Immature natural killer cell (primary cell): ENCODE data around the gene CCDC127. TPM values are rescaled to one million over a fixed set of nuclear protein-coding genes. Genes with fewer than 3 reads are reported as not detected.

Experiments
- DNase-seq, 3 donors: peaks; one replicate each; pipeline ENCODE4 v3.0.0; 2022; ENCODE audit warnings: mixed read lengths in 1 of 3
- H3K27ac Mint-ChIP-seq, 6 donors: one replicate each; pipeline ENCODE4 v1.8.0; 2020; ENCODE audit warnings: mixed read lengths in 6 of 6, mild to moderate bottlenecking in 5 of 6, inconsistent platforms in 4 of 6, moderate library complexity in 3 of 6
- H3K27me3 Mint-ChIP-seq, 3 donors: one replicate each; pipeline ENCODE4 v1.8.0; 2020 to 2021; ENCODE audit warnings: low read depth in 3 of 3, mild to moderate bottlenecking in 3 of 3, mixed read lengths in 3 of 3, moderate library complexity in 3 of 3, inconsistent platforms in 1 of 3
- H3K36me3 Mint-ChIP-seq, 3 donors: one replicate each; pipeline ENCODE4 v1.8.0; 2020; ENCODE audit warnings: mixed read lengths in 3 of 3, inconsistent platforms in 2 of 3, mild to moderate bottlenecking in 2 of 3
- H3K4me1 Mint-ChIP-seq, 2 donors: one replicate each; pipeline ENCODE4 v1.8.0; 2020; ENCODE audit warnings: inconsistent platforms in 2 of 2, mild to moderate bottlenecking in 2 of 2, mixed read lengths in 2 of 2, moderate library complexity in 1 of 2
- H3K4me3 Mint-ChIP-seq, 5 donors: one replicate each; pipeline ENCODE4 v1.8.0; 2020; ENCODE audit warnings: mild to moderate bottlenecking in 5 of 5, mixed read lengths in 5 of 5, inconsistent platforms in 3 of 5, moderate library complexity in 3 of 5
- H3K9me3 Mint-ChIP-seq, 6 donors: one replicate each; pipeline ENCODE4 v1.8.0; 2020; ENCODE audit warnings: mild to moderate bottlenecking in 6 of 6, mixed read lengths in 6 of 6, inconsistent platforms in 4 of 6, moderate library complexity in 3 of 6
- polyA plus RNA-seq, 3 donors: library from polyadenylated mRNA; unstranded; fragments of 300-500 nt; fragmentation: Illumina TruSeq; gene quantifications; one replicate each; pipeline ENCODE4 v1.2.3, GENCODE V29; 2021

CCDC127 gene
- polyA plus RNA-seq, 3 donors from 2014 or later = 2.4 to 3.8 (median 3.6) TPM

DNA sequence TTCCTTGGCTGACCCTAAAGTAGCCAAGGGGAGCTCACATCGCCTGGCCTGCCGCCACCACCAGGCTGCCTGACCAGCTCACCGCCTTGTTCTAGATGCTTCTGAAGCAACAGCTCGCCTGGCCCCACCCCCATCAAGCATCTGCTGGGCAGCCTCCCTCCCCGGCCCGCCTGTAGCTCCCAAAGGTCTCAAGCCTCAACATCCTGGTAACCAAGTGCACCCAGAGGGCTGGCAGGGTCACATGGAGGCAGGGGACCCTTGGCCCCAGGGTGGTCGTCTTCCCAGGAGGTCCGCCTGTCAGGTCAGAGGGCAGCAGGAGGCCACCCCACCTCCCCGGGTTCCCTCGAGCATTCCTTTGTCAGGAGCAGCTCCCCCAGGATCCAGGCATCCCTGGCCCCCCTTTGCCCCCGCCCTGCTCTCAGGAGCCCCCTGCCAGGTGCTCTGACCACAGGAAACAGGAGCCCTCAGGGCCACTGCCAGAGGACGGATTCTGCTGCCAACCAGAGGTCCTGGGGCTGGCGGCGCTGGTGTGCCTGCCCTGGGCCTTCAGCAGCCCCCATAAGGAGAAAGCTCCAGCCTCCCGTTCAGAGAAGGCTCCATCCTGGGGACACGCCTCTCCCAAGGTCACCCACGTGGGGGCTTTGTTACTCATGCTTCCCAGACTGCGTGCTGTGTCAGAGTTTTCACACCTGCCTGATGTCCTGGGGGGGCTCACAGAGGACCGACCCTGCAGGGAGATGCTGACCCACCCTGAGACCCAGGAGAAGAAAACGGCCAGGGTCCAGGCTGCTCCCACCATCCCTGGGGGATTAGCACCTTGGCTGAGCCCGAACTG is 30.1 kb downstream of the CCDC127 start:
- H3K36me3 Mint-ChIP-seq = no peaks in the 10 kb centered on the region
- peak overlapping the region in 3 of 5 donors; percentile 38 to 61 (median 59) for H3K4me3 Mint-ChIP-seq
- DNase-seq = no peak
- H3K27me3 Mint-ChIP-seq = peaks cover 4 to 12% (median 7%) of the 10 kb centered on the region in 3 donors
- peaks cover 6 to 7% of the 10 kb centered on the region in 2 donors for H3K4me1 Mint-ChIP-seq
- no peaks in the 10 kb centered on the region for H3K9me3 Mint-ChIP-seq
- peak overlapping the region in 3 of 6 donors; percentile 34 to 82 (median 45) for H3K27ac Mint-ChIP-seq

- Mint-ChIP-seq H3K9me3 (no peaks in the 10 kb centered on the region), H3K27ac (no peak overlapping the region)
Observed at GRCh38 chr5:187042-187431, 30.9 kb downstream of the CCDC127 start.

DNA sequence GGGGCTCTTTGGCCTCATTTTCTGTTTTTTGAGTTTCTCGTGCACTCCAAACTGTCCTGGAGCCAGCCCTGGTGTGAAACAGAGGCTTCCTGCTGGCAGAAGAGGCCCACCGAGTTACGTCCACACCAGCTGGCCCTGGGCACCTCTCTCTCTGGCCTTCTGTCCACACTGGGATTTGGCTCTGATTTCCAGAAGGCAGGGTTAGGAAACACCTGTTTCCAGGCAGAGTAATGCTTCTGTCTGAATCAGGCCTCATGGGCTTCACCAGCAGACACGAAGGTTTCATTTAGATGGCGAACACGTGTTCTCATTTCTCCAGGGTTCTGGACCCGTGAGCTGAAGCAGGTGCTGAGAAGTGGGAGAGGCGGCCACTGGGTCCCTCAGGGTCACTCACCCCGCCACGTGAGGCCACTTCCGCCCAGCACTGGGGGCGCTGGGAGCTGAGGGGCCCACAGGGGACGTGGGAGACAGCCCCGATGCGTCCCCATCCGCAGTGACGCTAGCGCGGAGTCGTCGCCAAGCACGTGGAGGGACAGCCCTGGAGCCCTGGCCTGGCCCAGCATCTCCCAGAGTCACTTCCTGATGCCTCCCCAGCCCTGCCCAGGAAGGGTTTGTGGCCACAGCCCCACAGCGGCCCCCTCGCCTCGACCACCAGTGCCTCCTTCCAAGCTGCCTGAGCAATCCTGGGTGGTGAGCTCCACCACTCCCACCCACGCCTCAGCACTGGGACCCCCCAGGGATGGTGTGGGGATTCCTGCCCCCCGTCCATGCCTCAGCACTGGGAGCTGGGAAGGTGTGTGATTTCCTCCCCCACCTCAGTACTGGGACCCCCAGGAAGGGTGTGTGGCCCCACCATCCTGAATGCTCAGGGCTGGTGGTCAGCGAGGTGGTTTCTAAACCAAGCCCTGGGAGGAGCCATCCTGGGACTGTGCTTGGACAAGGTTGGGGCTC is 31.6 kb downstream of the CCDC127 start:
- H3K9me3 Mint-ChIP-seq = no peaks in the 10 kb centered on the region
- no peaks in the 10 kb centered on the region for H3K36me3 Mint-ChIP-seq
- H3K27ac Mint-ChIP-seq = no peak overlapping the region
- no peak for DNase-seq
- H3K4me1 Mint-ChIP-seq = peaks cover 6 to 7% of the 10 kb centered on the region in 2 donors
- peaks cover 4 to 12% (median 5%) of the 10 kb centered on the region in 3 donors for H3K27me3 Mint-ChIP-seq
- H3K4me3 Mint-ChIP-seq = no peak overlapping the region

More at GRCh38 chr5:187042-187431, 30.9 kb downstream of the CCDC127 start:
- peaks cover 6 to 7% of the 10 kb centered on the region in 2 donors for H3K4me1 Mint-ChIP-seq
- no peaks in the 10 kb centered on the region for H3K36me3 Mint-ChIP-seq
- no peak overlapping the region for H3K4me3 Mint-ChIP-seq
- DNase-seq = no peak
- H3K27me3 Mint-ChIP-seq = peaks cover 4 to 12% (median 5%) of the 10 kb centered on the region in 3 donors

- Mint-ChIP-seq H3K4me3 (no peak overlapping the region), H3K36me3 (no peaks in the 10 kb centered on the region), H3K27ac (no peak overlapping the region), H3K27me3 (peaks cover 3 to 16% (median 5%) of the 10 kb centered on the region in 3 donors), H3K4me1 (peaks cover 6 to 7% of the 10 kb centered on the region in 2 donors), H3K9me3 (no peaks in the 10 kb centered on the region)
- DNase-seq = no peak
Observed at GRCh38 chr5:185095-186070, 32.6 kb downstream of the CCDC127 start.

- peaks cover 3 to 13% (median 5%) of the 10 kb centered on the region in 3 donors for H3K27me3 Mint-ChIP-seq
- H3K4me3 Mint-ChIP-seq = no peak overlapping the region
- H3K27ac Mint-ChIP-seq = no peak overlapping the region
- no peaks in the 10 kb centered on the region for H3K9me3 Mint-ChIP-seq
- H3K36me3 Mint-ChIP-seq = no peaks in the 10 kb centered on the region
- H3K4me1 Mint-ChIP-seq = peaks cover 6 to 7% of the 10 kb centered on the region in 2 donors
- DNase-seq = no peak
Observed at GRCh38 chr5:184471-184870, 33.5 kb downstream of the CCDC127 start.

DNA sequence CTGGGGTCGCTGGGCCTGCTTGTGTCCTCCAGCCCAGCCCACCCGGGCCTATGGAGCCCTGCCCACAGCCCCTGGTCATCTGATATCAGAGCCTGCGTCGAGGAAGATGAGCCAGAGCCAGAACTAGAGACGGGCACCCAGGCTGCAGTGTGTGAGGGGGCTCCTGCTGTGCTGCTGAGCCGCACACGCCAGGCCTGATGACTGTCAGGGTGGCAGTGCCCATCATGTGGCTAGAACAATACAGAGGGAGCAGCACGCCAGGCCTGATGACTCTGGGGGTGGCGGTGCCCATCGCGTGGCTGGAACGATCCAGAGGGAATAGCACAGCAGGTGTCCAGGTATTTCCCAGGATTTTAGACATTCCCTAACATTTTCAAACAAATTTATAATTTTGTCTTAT is 35.8 kb downstream of the CCDC127 start:
- Mint-ChIP-seq H3K27ac (no peak overlapping the region), H3K4me1 (no peaks in the 10 kb centered on the region), H3K9me3 (no peaks in the 10 kb centered on the region), H3K36me3 (no peaks in the 10 kb centered on the region), H3K27me3 (peaks cover 3 to 8% (median 3%) of the 10 kb centered on the region in 3 donors), H3K4me3 (no peak overlapping the region)
- no peak for DNase-seq

DNA sequence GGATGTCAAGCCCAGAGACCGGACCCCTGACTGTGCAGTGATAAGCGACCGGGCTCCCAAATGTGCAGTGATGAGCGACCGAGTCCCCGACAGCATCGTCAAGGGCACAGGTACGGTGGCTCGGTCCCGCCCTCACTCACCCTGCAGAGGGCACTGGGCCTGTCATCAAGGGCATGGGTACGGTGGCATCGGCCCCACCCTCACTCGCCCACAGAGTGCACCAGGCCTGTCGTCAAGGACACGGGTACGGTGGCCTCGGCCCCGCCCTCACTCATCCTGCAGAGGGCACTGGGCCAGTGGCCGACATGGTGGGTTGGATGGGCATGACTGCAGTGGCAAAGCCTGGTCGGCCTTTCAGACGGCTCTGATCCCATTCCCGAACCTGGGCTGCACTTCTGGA is 36.4 kb downstream of the CCDC127 start:
- H3K36me3 Mint-ChIP-seq = no peaks in the 10 kb centered on the region
- no peak for DNase-seq

GRCh38 chr5:181160-181559 is 36.8 kb downstream of the CCDC127 start:
- H3K27ac Mint-ChIP-seq = no peak overlapping the region
- no peaks in the 10 kb centered on the region for H3K36me3 Mint-ChIP-seq
- no peaks in the 10 kb centered on the region for H3K4me1 Mint-ChIP-seq
- DNase-seq = no peak
- H3K9me3 Mint-ChIP-seq = no peaks in the 10 kb centered on the region
- H3K4me3 Mint-ChIP-seq = no peak overlapping the region
- H3K27me3 Mint-ChIP-seq = peaks cover 3 to 8% (median 3%) of the 10 kb centered on the region in 3 donors

More for the DNA sequence above, 36.4 kb downstream of the CCDC127 start:
- Mint-ChIP-seq H3K4me3 (no peak overlapping the region), H3K4me1 (no peaks in the 10 kb centered on the region), H3K9me3 (no peaks in the 10 kb centered on the region), H3K27me3 (peaks cover 3 to 8% (median 3%) of the 10 kb centered on the region in 3 donors), H3K27ac (no peak overlapping the region)

GRCh38 chr5:180286-180918 is 37.6 kb downstream of the CCDC127 start:
- no peak overlapping the region for H3K4me3 Mint-ChIP-seq
- no peaks in the 10 kb centered on the region for H3K4me1 Mint-ChIP-seq
- no peaks in the 10 kb centered on the region for H3K9me3 Mint-ChIP-seq
- H3K27me3 Mint-ChIP-seq = peaks cover 3 to 8% (median 3%) of the 10 kb centered on the region in 3 donors
- no peak for DNase-seq
- H3K27ac Mint-ChIP-seq = no peak overlapping the region
- no peaks in the 10 kb centered on the region for H3K36me3 Mint-ChIP-seq

DNA sequence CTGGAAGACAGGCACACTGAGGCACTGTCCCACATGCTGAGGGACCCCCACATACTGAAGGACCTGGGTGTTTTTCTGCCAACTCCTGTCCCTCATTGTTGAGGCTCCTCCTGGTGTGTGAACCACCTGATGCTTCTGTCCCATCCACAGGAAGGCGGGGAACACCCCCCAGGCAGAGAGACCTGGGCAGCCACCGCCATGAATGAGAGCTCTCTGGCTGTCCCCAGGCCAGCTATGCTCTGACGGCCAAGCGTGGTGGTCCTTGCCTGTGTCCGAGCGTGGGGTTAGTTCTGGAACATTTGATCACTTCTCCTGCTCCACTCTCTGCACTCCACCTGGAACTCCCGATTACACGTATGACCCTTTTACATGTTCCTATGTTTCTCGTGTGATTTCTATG is 38.6 kb downstream of the CCDC127 start:
- Mint-ChIP-seq H3K4me1 (no peaks in the 10 kb centered on the region), H3K36me3 (no peaks in the 10 kb centered on the region), H3K4me3 (no peak overlapping the region), H3K27ac (no peak overlapping the region), H3K9me3 (no peaks in the 10 kb centered on the region), H3K27me3 (peaks cover 1 to 5% (median 2%) of the 10 kb centered on the region in 3 donors)
- DNase-seq = no peak

GRCh38 chr5:178110-178509 is 39.8 kb downstream of the CCDC127 start:
- no peak overlapping the region for H3K27ac Mint-ChIP-seq

DNA sequence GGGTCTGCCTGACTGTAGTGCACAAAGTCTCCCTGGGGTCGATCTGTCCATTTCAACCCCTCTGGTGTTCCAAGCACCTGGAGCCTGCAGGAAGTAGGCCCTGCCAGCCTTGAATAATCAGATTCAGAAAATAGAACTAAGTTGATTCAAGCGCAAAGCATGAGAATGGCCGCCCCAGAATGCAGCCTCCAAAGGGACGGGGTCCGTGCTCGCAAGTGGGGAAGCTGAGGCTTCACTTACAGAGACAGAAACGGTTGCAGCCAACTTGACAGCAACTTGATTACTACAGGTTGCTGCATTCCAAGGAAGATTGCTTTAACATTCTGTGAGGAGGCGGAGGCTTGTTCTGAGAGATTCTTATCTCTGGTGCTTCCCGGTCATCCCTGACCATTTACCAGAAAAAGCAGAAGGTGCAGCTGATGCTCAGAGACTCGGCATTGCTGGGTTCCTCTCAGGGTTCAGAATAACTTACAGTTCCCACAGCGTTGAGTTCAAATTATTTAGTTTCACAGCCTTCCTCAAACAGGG is 41.6 kb downstream of the CCDC127 start:
- Mint-ChIP-seq H3K27me3 (peaks cover 0 to 5% (median 2%) of the 10 kb centered on the region in 3 donors), H3K4me3 (no peak overlapping the region), H3K4me1 (no peaks in the 10 kb centered on the region), H3K36me3 (no peaks in the 10 kb centered on the region), H3K27ac (no peak overlapping the region), H3K9me3 (no peaks in the 10 kb centered on the region)
- no peak for DNase-seq

More at GRCh38 chr5:178110-178509, 39.8 kb downstream of the CCDC127 start:
- H3K27me3 Mint-ChIP-seq = peaks cover 0 to 5% (median 2%) of the 10 kb centered on the region in 3 donors
- no peaks in the 10 kb centered on the region for H3K36me3 Mint-ChIP-seq
- H3K9me3 Mint-ChIP-seq = no peaks in the 10 kb centered on the region
- no peak for DNase-seq
- H3K4me3 Mint-ChIP-seq = no peak overlapping the region
- no peaks in the 10 kb centered on the region for H3K4me1 Mint-ChIP-seq
